ENCODE results near the gene BANP. TPM values are rescaled to one million over a fixed set of nuclear protein-coding genes. Genes with fewer than 3 reads are reported as not detected.
"Not testable (repeated sequence)": the region's sequence is repeated elsewhere in the genome, so short reads cannot be mapped to it uniquely, and the experiment has no call there.

The BANP gene
- total RNA-seq, 1 experiment from 2014 or later = 17.3 TPM

- no peak for DNase-seq (ENCODE audit: low read depth)
Measured at GRCh38 chr16:87993901-87994300, 42.7 kb downstream of the BANP start.

GRCh38 chr16:87995644-87996043 lies 44.4 kb downstream of the BANP start:
- no peak for DNase-seq (ENCODE audit: low read depth)

- DNase-seq (ENCODE audit: low read depth) = no peak
Measured at GRCh38 chr16:87996962-87997880, 46.0 kb downstream of the BANP start.

- not testable (repeated sequence) for DNase-seq (ENCODE audit: low read depth)
Measured at GRCh38 chr16:87998184-87998793, 47.1 kb downstream of the BANP start.

- not testable (repeated sequence) for DNase-seq (ENCODE audit: low read depth)
Measured at GRCh38 chr16:87998992-87999391, 47.8 kb downstream of the BANP start.

GRCh38 chr16:88002211-88002610 lies 51.0 kb downstream of the BANP start:
- no peak for DNase-seq (ENCODE audit: low read depth)

GRCh38 chr16:88002749-88003148 lies 51.5 kb downstream of the BANP start:
- DNase-seq (ENCODE audit: low read depth) = no peak

GRCh38 chr16:88003316-88003715 lies 52.1 kb downstream of the BANP start:
- no peak for DNase-seq (ENCODE audit: low read depth)

GRCh38 chr16:88003736-88004135 lies 52.5 kb downstream of the BANP start:
- DNase-seq (ENCODE audit: low read depth) = no peak

GRCh38 chr16:88004391-88004790 lies 53.2 kb downstream of the BANP start:
- no peak for DNase-seq (ENCODE audit: low read depth)

- DNase-seq (ENCODE audit: low read depth) = no peak
Measured at GRCh38 chr16:88005181-88005581, 53.9 kb downstream of the BANP start.

- DNase-seq (ENCODE audit: low read depth) = no peak
Measured at GRCh38 chr16:88005968-88006367, 54.7 kb downstream of the BANP start.

- DNase-seq (ENCODE audit: low read depth) = no peak
Measured at GRCh38 chr16:88007321-88007731, 56.1 kb downstream of the BANP start.

GRCh38 chr16:88008840-88009239 lies 57.6 kb downstream of the BANP start:
- no peak for DNase-seq (ENCODE audit: low read depth)

GRCh38 chr16:88009563-88010342 lies 58.5 kb downstream of the BANP start:
- no peak for DNase-seq (ENCODE audit: low read depth)

GRCh38 chr16:88010343-88010967 lies 59.2 kb downstream of the BANP start:
- no peak for DNase-seq (ENCODE audit: low read depth)

- DNase-seq (ENCODE audit: low read depth) = no peak
Measured at GRCh38 chr16:88010968-88011483, 59.8 kb downstream of the BANP start.

- no peak for DNase-seq (ENCODE audit: low read depth)
Measured at GRCh38 chr16:88012360-88012759, 61.1 kb downstream of the BANP start.

GRCh38 chr16:88013091-88013609 lies 61.9 kb downstream of the BANP start:
- peak; percentile 37 for DNase-seq (ENCODE audit: low read depth)

GRCh38 chr16:88013766-88014251 lies 62.6 kb downstream of the BANP start:
- DNase-seq (ENCODE audit: low read depth) = no peak

- peak; percentile 75 for DNase-seq (ENCODE audit: low read depth)
Measured at GRCh38 chr16:88014252-88014781, 63.1 kb downstream of the BANP start.
